Temporal lobe (tissue), 2 donors: ENCODE data around the gene SAPCD2. TPM values are rescaled to one million over a fixed set of nuclear protein-coding genes. Genes with fewer than 3 reads are reported as not detected.

Source experiments
- small RNA-seq: library from RNA; depleted of rRNA; stranded (forward); fragments of <200 nt; gene quantifications from one replicate; pipeline ENCODE3, GENCODE V24; 2014; ENCODE audit warnings: low replicate concordance
- total RNA-seq: library from RNA; depleted of rRNA; stranded (reverse); fragments of >200 nt; gene quantifications from one replicate; pipeline ENCODE4 v1.2.3, GENCODE V29; 2014

The SAPCD2 gene
- total RNA-seq, 1 donor from 2014 or later, result 1.5 TPM

Small RNAs within 50 kb of the gene (small RNA-seq; reads per million reads assigned to genes)
- 0.08 reads per million for gene RF00153

Other genes starting within 250 kb of the SAPCD2 start
- gene AJM1, start 228.1 kb downstream of the SAPCD2 start, total RNA-seq, result 2.5 TPM
- gene PHPT1, start 221.1 kb downstream of the SAPCD2 start, total RNA-seq, result 45.7 TPM
- 7.1 TPM for gene MAMDC4, start 218.2 kb downstream of the SAPCD2 start, total RNA-seq
- 116 TPM for gene EDF1, start 204.2 kb downstream of the SAPCD2 start, total RNA-seq
- 7.1 TPM for gene TRAF2, start 184.0 kb downstream of the SAPCD2 start, total RNA-seq
- 41.8 TPM for gene FBXW5, start 125.8 kb downstream of the SAPCD2 start, total RNA-seq
- not detected for gene C8G, start 125.3 kb downstream of the SAPCD2 start, total RNA-seq
- 0.74 TPM for gene LCN12, start 118.3 kb downstream of the SAPCD2 start, total RNA-seq
- gene PTGDS, start 93.1 kb downstream of the SAPCD2 start, total RNA-seq, result 103 TPM
- 0.74 TPM for gene LCNL1, start 87.6 kb downstream of the SAPCD2 start, total RNA-seq
- gene PAXX, start 78.1 kb downstream of the SAPCD2 start, total RNA-seq, result 14.8 TPM
- not detected for gene CLIC3, start 74.0 kb downstream of the SAPCD2 start, total RNA-seq
- gene ABCA2, start 42.3 kb downstream of the SAPCD2 start, total RNA-seq, result 25.8 TPM
- not detected for gene FUT7, start 38.5 kb downstream of the SAPCD2 start, total RNA-seq
- 24.6 TPM for gene NPDC1, start 24.4 kb downstream of the SAPCD2 start, total RNA-seq
- gene ENTPD2, start 16.5 kb downstream of the SAPCD2 start, total RNA-seq, result 0.25 TPM
- 0.25 TPM for gene UAP1L1, start 7.0 kb upstream of the SAPCD2 start, total RNA-seq
- gene MAN1B1, start 16.4 kb upstream of the SAPCD2 start, total RNA-seq, result 37.6 TPM
- 18.7 TPM for gene DPP7, start 44.2 kb upstream of the SAPCD2 start, total RNA-seq
- 41.8 TPM for gene GRIN1, start 68.6 kb upstream of the SAPCD2 start, total RNA-seq
- 0.49 TPM for gene LRRC26, start 99.5 kb upstream of the SAPCD2 start, total RNA-seq
- gene TMEM210, start 101.5 kb upstream of the SAPCD2 start, total RNA-seq, result not detected
- 22.1 TPM for gene ANAPC2, start 118.0 kb upstream of the SAPCD2 start, total RNA-seq
- gene SSNA1, start 118.1 kb upstream of the SAPCD2 start, total RNA-seq, result 15.7 TPM
- gene TPRN, start 130.2 kb upstream of the SAPCD2 start, total RNA-seq, result 5.4 TPM
- gene TMEM203, start 135.1 kb upstream of the SAPCD2 start, total RNA-seq, result 21.9 TPM
- gene NDOR1, start 135.1 kb upstream of the SAPCD2 start, total RNA-seq, result 3.4 TPM
- 1.7 TPM for gene RNF208, start 151.7 kb upstream of the SAPCD2 start, total RNA-seq
- gene CYSRT1, start 154.6 kb upstream of the SAPCD2 start, total RNA-seq, result 0.25 TPM
- under 0.01 TPM for gene RNF224, start 156.9 kb upstream of the SAPCD2 start, total RNA-seq
- not detected for gene SLC34A3, start 160.3 kb upstream of the SAPCD2 start, total RNA-seq
- gene TUBB4B, start 170.7 kb upstream of the SAPCD2 start, total RNA-seq, result 76.5 TPM
- gene STPG3, start 180.7 kb upstream of the SAPCD2 start, total RNA-seq, result not detected
- gene NELFB, start 184.8 kb upstream of the SAPCD2 start, total RNA-seq, result 32.2 TPM
- 0.49 TPM for gene TOR4A, start 207.2 kb upstream of the SAPCD2 start, total RNA-seq
- 2.7 TPM for gene NRARP, start 231.7 kb upstream of the SAPCD2 start, total RNA-seq